ENCODE measurements around the gene BMPR1A.

Gene BMPR1A

GRCh38 chr10:86768412-86769062 is 12.1 kb downstream of the BMPR1A start:
- TF ChIP-seq CTCF (conservative IDR thresholded peaks at IDR 0.05), result no peak
- no peak overlapping the region for H3K27ac ChIP-seq

- TF ChIP-seq CTCF (conservative IDR thresholded peaks at IDR 0.05), result no peak
- no peak overlapping the region for H3K27ac ChIP-seq
These were observed 13.6 kb downstream of the BMPR1A start for GRCh38 chr10:86769991-86770390.

GRCh38 chr10:86770412-86770960 is 14.1 kb downstream of the BMPR1A start:
- no peak overlapping the region for H3K27ac ChIP-seq
- TF ChIP-seq CTCF (conservative IDR thresholded peaks at IDR 0.05), result no peak

GRCh38 chr10:86773498-86773897 is 17.1 kb downstream of the BMPR1A start:
- no peak for TF ChIP-seq CTCF (conservative IDR thresholded peaks at IDR 0.05)
- H3K27ac ChIP-seq, result no peak overlapping the region

GRCh38 chr10:86775056-86775869 is 18.8 kb downstream of the BMPR1A start:
- TF ChIP-seq CTCF (conservative IDR thresholded peaks at IDR 0.05), result no peak
- peak overlapping the region; percentile 45 for H3K27ac ChIP-seq

- H3K27ac ChIP-seq, result peak overlapping the region; percentile 45
- TF ChIP-seq CTCF (conservative IDR thresholded peaks at IDR 0.05), result no peak
These were observed 19.4 kb downstream of the BMPR1A start for GRCh38 chr10:86775870-86776180.

GRCh38 chr10:86779220-86780017 is 23.0 kb downstream of the BMPR1A start:
- H3K27ac ChIP-seq, result peak overlapping the region; percentile 33
- no peak for TF ChIP-seq CTCF (conservative IDR thresholded peaks at IDR 0.05)

Measured in VCaP (cell line).